ENCODE data around the gene PDIA6. TPM values are rescaled to one million over a fixed set of nuclear protein-coding genes. Genes with fewer than 3 reads are reported as not detected.

PDIA6 gene
- total RNA-seq, 1 experiment from 2014 or later, result 149 TPM

- Histone ChIP-seq H3K36me3 (ENCODE audit: control insufficient read depth in 1 of 2, insufficient read depth in 2 of 2, low read length in 2 of 2) (no peaks in the 10 kb centered on the region), H3K9me3 (ENCODE audit: control insufficient read depth in 1 of 2, insufficient read depth in 1 of 2, low read depth in 1 of 2, low read length in 2 of 2) (no peaks in the 10 kb centered on the region), H3K4me2 (ENCODE audit: low read length) (peak overlapping the region; percentile 24), H2AFZ (ENCODE audit: low read depth, low read length, poor library complexity, severe bottlenecking) (peak overlapping the region; percentile 56), H4K20me1 (ENCODE audit: insufficient read depth) (no peaks in the 10 kb centered on the region), H3K27me3 (ENCODE audit: insufficient read depth, low read length) (no peaks in the 10 kb centered on the region), H3K4me3 (replicated peaks in 1 of 2; ENCODE audit: low read depth in 1 of 2, low read length in 2 of 2) (no peak overlapping the region), H3K4me1 (ENCODE audit: control insufficient read depth in 1 of 2, insufficient read depth in 2 of 2, low read length in 2 of 2) (peaks cover 11 to 25% of the 10 kb centered on the region in 2 experiments), H3K9me2 (ENCODE audit: insufficient read depth) (no peaks in the 10 kb centered on the region), H3K9ac (ENCODE audit: low read length) (no peak overlapping the region), H3K79me2 (ENCODE audit: insufficient read depth, low read length) (no peaks in the 10 kb centered on the region), H3K27ac (ENCODE audit: low read depth, low read length) (no peak overlapping the region)
- ChIA-PET POLR2A (no interaction called here), CTCF (no interaction called here), RAD21 (ENCODE audit: low non-redundant PET in 1 of 2, low total read pairs in 2 of 2, uncharacterized antibody in 2 of 2, unreplicated experiment in 2 of 2) (interaction anchor here in 1 of 2 experiments (0.6 kb wide), 1 partner anchor 18 kb away, joined by 3 read pairs; no protein-coding TSS in a partner anchor)
- ATAC-seq, result peak; percentile 78
- no TSS peak for BruUV-seq (replicated peaks)
- TF ChIP-seq SIN3A (IDR thresholded peaks at IDR 0.05; ENCODE audit: low read depth), result no peak
- peak; percentile 8 for DNase-seq (ENCODE audit: low read depth, low spot score)
- intact Hi-C loops (cut with micrococcal nuclease), result no loop called here
These were observed 49.7 kb downstream of the PDIA6 start for GRCh38 chr2:10762651-10763460.

- Histone ChIP-seq H3K27ac (ENCODE audit: low read depth, low read length) (no peak overlapping the region), H3K9me2 (ENCODE audit: insufficient read depth) (no peaks in the 10 kb centered on the region), H3K4me3 (replicated peaks in 1 of 2; ENCODE audit: low read depth in 1 of 2, low read length in 2 of 2) (no peak overlapping the region), H2AFZ (ENCODE audit: low read depth, low read length, poor library complexity, severe bottlenecking) (no peak overlapping the region), H4K20me1 (ENCODE audit: insufficient read depth) (no peaks in the 10 kb centered on the region), H3K36me3 (ENCODE audit: control insufficient read depth in 1 of 2, insufficient read depth in 2 of 2, low read length in 2 of 2) (no peaks in the 10 kb centered on the region), H3K79me2 (ENCODE audit: insufficient read depth, low read length) (no peaks in the 10 kb centered on the region), H3K4me2 (ENCODE audit: low read length) (no peak overlapping the region), H3K4me1 (ENCODE audit: control insufficient read depth in 1 of 2, insufficient read depth in 2 of 2, low read length in 2 of 2) (peaks cover 11 to 25% of the 10 kb centered on the region in 2 experiments), H3K9me3 (ENCODE audit: control insufficient read depth in 1 of 2, insufficient read depth in 1 of 2, low read depth in 1 of 2, low read length in 2 of 2) (no peaks in the 10 kb centered on the region), H3K27me3 (ENCODE audit: insufficient read depth, low read length) (no peaks in the 10 kb centered on the region), H3K9ac (ENCODE audit: low read length) (no peak overlapping the region)
- no peak for ATAC-seq
- no peak for TF ChIP-seq RAD21 (IDR thresholded peaks at IDR 0.05; ENCODE audit: low read depth)
- TF ChIP-seq SIN3A (IDR thresholded peaks at IDR 0.05; ENCODE audit: low read depth), result no peak
- no peak for TF ChIP-seq JUND (IDR thresholded peaks at IDR 0.05)
- TF ChIP-seq ATF3 (IDR thresholded peaks at IDR 0.05), result no peak
- TF ChIP-seq CTCF (IDR thresholded peaks at IDR 0.05 in 2 of 3, conservative IDR thresholded peaks at IDR 0.05 in 1 of 3; ENCODE audit: borderline replicate concordance in 1 of 3, insufficient read depth in 1 of 3, low read depth in 2 of 3, low read length in 2 of 3), result no peak
- no peak for TF ChIP-seq YY1 (IDR thresholded peaks at IDR 0.05; ENCODE audit: extremely low read depth, insufficient replicate concordance, low read depth, low read length)
- TF ChIP-seq ZBTB33 (IDR thresholded peaks at IDR 0.05; ENCODE audit: extremely low read depth, insufficient replicate concordance, low read length), result no peak
- no peak for TF ChIP-seq ELF1 (IDR thresholded peaks at IDR 0.05; ENCODE audit: borderline replicate concordance, low read depth)
- TF ChIP-seq ZNF274 (IDR thresholded peaks at IDR 0.05; ENCODE audit: low read depth, low read length), result no peak
- no peak for TF ChIP-seq SRF (IDR thresholded peaks at IDR 0.05; ENCODE audit: low read depth)
- no peak for TF ChIP-seq ZFX (IDR thresholded peaks at IDR 0.05)
- TF ChIP-seq SP1 (IDR thresholded peaks at IDR 0.05; ENCODE audit: low read depth), result no peak
- intact Hi-C loops (cut with micrococcal nuclease), result no loop called here
- no TSS peak for BruUV-seq (replicated peaks)
- POLR2A ChIA-PET, result no interaction called here
- CTCF ChIA-PET, result no interaction called here
- RAD21 ChIA-PET (ENCODE audit: low non-redundant PET in 1 of 2, low total read pairs in 2 of 2, uncharacterized antibody in 2 of 2, unreplicated experiment in 2 of 2), result no interaction called here
- DNase-seq (ENCODE audit: low read depth, low spot score), result no peak
These were observed 51.0 kb downstream of the PDIA6 start for GRCh38 chr2:10761591-10761990.
